ENCODE measurements around the gene PMFBP1.
"Not testable (repeated sequence)": the region's sequence is repeated elsewhere in the genome, so short reads cannot be mapped to it uniquely, and the experiment has no call there.

PMFBP1 gene

DNA sequence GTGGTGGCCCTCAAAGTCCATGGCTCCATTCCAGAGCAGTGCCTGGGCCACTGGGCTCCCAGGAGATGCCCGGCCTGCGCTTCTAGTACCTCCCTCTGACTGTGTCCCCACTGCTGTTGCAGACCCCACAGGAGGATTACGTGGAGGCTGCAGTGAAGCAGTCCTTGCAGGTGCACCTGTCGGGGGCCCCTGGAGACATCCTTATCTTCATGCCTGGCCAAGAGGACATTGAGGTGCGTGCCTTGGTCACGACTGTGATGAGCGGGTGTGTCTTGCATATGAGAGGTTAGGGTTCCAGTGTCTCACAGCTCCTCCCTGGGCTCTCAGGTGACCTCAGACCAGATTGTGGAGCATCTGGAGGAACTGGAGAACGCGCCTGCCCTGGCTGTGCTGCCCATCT, 67.0 kb downstream of the PMFBP1 start:
- DNase-seq = no peak

- no peak for DNase-seq
These were observed 70.8 kb downstream of the PMFBP1 start for GRCh38 chr16:72101195-72101594.

GRCh38 chr16:72099377-72099818, 72.6 kb downstream of the PMFBP1 start:
- peak; percentile 29 for DNase-seq

GRCh38 chr16:72098936-72099335, 73.0 kb downstream of the PMFBP1 start:
- no peak for DNase-seq

DNA sequence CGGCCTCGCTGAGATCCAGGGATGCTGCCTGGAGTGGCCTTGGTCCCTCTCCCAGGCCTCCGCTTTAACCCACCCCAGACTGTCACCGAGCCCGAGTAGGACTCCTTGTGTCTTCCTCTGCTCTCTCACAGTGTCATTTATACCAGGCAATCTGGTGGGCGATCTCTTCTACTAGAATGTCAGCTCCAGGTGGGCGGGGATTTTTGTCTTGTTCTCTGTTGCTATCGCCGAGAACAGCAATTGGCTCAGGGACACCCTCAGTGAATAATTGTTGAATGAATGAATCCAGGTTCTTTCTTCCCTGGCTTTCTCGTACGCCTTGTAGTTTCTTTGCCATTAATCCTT, 77.7 kb downstream of the PMFBP1 start:
- peak; percentile 49 for DNase-seq

DNA sequence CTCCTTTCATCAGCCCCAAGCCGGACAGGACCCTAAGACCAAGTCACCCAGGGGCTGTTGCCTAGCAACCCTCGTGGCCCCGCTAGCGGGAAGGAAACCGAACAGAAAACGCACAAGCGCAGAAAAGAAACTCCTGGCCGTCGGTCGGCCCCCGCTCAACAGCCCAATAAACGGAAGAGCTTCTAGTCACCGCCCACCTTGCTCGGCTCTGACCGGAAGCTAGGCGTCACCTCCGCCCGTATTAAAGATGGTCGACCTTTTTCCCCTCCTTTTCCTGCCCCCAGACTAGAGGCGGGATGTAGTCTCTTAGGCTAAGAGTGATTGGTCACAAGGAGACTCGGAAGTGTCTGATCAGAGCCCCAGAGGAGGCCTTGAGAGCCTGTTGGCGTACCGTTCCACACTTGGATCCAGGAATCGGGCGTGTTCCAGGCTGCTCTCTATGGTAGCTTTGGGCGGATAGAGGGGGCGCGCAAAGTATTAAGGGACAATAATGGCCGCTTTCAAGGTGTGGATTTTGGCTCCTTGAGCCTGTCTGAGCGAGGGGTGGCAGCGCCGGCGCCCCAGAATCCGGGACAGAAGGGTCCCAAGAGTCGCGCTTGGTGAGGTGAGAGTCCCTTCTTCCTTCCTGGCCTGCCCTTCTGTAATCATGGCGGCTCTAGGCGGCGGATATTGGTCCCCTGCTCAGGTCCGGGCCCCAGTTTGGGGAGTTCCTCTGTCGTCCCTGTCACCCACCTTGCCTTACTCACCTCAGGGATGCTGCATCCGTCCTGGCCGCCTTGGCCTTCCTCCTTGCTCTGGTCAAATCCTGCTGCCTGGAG, 78.3 kb downstream of the PMFBP1 start, which contains the start of the genes DHX38 and TXNL4B:
Gene DHX38 (plus strand): TSS at position 400 of the 818 bp plus-strand sequence. CDS start 2,311 bp downstream, outside the sequence.
Gene TXNL4B (minus strand): TSS at position 173 of the 818 bp plus-strand sequence. CDS start 2,871 bp downstream, outside the sequence.
- peak; percentile 87 for DNase-seq

- no peak for DNase-seq
These were observed 79.0 kb downstream of the PMFBP1 start for GRCh38 chr16:72092832-72093447.

DNA sequence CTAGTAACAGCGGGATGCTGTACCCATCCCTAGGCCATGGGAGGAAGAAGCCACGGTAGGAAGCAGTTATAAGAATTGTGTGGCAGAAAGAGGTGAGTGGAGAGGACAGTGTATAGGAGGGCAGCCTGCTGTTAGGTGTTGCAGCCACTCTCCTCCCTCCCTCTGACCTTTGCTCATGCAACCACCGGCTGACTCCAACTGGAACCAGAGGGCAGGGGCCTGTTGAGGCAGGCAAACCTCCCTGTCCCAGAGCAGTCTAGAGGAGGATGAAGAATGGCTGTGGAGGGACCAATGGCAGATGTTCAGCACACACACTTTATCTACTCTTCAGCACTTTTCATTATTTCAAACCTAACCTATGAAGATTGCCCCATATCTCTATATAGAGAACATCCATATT, 80.7 kb downstream of the PMFBP1 start:
- no peak for DNase-seq

GRCh38 chr16:72085002-72085401, 87.0 kb downstream of the PMFBP1 start:
- no peak for DNase-seq

DNA sequence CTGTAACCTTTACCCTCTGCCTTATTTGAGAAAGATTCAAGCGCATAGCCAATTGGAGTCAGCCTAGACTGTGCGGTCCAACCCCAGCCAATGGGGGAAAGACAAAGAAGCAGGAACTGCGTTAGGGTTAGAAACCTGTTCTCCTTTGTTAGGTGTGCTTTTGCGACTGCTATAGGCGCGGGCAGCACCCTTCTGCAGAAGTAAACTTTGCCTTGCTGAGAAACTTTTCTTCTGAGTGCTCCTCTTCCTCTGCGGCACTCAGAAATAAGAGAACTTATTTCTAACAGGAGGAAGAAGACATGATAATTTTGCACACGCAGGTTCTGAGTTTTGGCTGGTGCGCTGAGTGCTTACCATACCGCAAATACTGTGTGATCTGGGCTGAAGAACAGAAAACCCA, 87.5 kb downstream of the PMFBP1 start:
- no peak for DNase-seq

DNA sequence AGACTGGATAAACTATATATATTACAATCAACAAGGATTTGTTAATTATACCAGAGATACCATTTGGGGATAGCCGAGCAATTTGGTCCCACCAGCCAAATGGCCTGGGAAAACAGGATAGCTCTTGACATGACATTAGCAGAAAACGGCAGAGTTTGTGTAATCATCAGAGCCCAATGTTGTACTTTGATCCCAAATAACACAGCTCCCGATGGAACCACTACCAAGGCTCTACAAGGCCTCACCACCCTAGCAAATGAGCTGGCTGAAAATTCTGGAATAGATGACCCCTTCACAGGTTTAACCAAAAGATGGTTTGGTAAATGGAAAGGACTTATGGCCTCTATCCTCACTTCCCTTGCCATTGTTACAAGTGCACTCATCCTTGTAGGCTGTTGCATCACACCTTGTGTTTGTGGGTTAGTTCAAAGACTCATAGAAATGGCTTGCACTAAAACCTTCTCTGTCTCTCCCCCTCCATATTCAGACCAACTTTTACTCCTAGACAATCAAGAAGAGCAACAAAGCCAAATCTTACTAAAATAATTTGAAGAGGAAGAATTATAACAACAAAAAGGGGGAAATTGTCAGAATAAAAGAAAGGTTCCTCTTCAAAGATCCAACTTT, 88.1 kb downstream of the PMFBP1 start:
- DNase-seq = no peak

- not testable (repeated sequence) for DNase-seq
These were observed 94.8 kb downstream of the PMFBP1 start for GRCh38 chr16:72076991-72077706.

GRCh38 chr16:72075067-72075466, 96.9 kb downstream of the PMFBP1 start:
- not testable (repeated sequence) for DNase-seq

GRCh38 chr16:72073560-72074230, 98.3 kb downstream of the PMFBP1 start:
- no peak for DNase-seq

GRCh38 chr16:72072514-72073342, 99.2 kb downstream of the PMFBP1 start:
- DNase-seq = no peak
